ENCODE results near the gene COX6B1. TPM values are rescaled to one million over a fixed set of nuclear protein-coding genes. Genes with fewer than 3 reads are reported as not detected.

The COX6B1 gene
- total RNA-seq, 1 donor = 185 TPM

- H3K27me3 ChIP-seq (ENCODE audit: insufficient read depth, low read length) = no peaks in the 10 kb centered on the region
- H3K4me1 ChIP-seq (ENCODE audit: insufficient read depth, low read length) = no peaks in the 10 kb centered on the region
- peaks cover 3% of the 10 kb centered on the region for H3K36me3 ChIP-seq (ENCODE audit: insufficient read depth, low read length)
- H3K4me3 ChIP-seq (ENCODE audit: insufficient read depth, low read length) = no peak overlapping the region
- TF ChIP-seq CTCF (IDR thresholded peaks at IDR 0.05; ENCODE audit: extremely low read depth, low read depth, low read length) = no peak
- H4K20me1 ChIP-seq (ENCODE audit: insufficient read depth, low read length) = no peaks in the 10 kb centered on the region
- H2AFZ ChIP-seq (ENCODE audit: low read length) = no peak overlapping the region
- no peak overlapping the region for H3K27ac ChIP-seq (ENCODE audit: low read depth, low read length)
- no peaks in the 10 kb centered on the region for H3K79me2 ChIP-seq (ENCODE audit: insufficient read depth, low read length)
- no peaks in the 10 kb centered on the region for H3K9me3 ChIP-seq (ENCODE audit: low read depth, low read length)
- H3K4me2 ChIP-seq (ENCODE audit: insufficient read depth, low read length) = no peak overlapping the region
- DNase-seq (ENCODE audit: insufficient read length, low spot score, missing footprints) = peak; percentile 1
Observed at GRCh38 chr19:35665157-35665556, 17.0 kb downstream of the COX6B1 start.

GRCh38 chr19:35665604-35666003 is 17.5 kb downstream of the COX6B1 start:
- DNase-seq (ENCODE audit: insufficient read length, low spot score, missing footprints) = no peak
- no peak overlapping the region for H3K27ac ChIP-seq (ENCODE audit: low read depth, low read length)
- H3K9me3 ChIP-seq (ENCODE audit: low read depth, low read length) = no peaks in the 10 kb centered on the region
- no peak overlapping the region for H3K4me3 ChIP-seq (ENCODE audit: insufficient read depth, low read length)
- no peak for TF ChIP-seq CTCF (IDR thresholded peaks at IDR 0.05; ENCODE audit: extremely low read depth, low read depth, low read length)
- peaks cover 3% of the 10 kb centered on the region for H3K36me3 ChIP-seq (ENCODE audit: insufficient read depth, low read length)
- H3K4me2 ChIP-seq (ENCODE audit: insufficient read depth, low read length) = no peak overlapping the region
- H2AFZ ChIP-seq (ENCODE audit: low read length) = no peak overlapping the region
- no peaks in the 10 kb centered on the region for H3K4me1 ChIP-seq (ENCODE audit: insufficient read depth, low read length)
- no peaks in the 10 kb centered on the region for H3K27me3 ChIP-seq (ENCODE audit: insufficient read depth, low read length)
- no peaks in the 10 kb centered on the region for H4K20me1 ChIP-seq (ENCODE audit: insufficient read depth, low read length)
- H3K79me2 ChIP-seq (ENCODE audit: insufficient read depth, low read length) = no peaks in the 10 kb centered on the region

GRCh38 chr19:35666251-35666913 is 18.3 kb downstream of the COX6B1 start, which contains the start of gene UPK1A:
Gene UPK1A, plus strand, starts transcription at chr19:35666517. Its CDS starts 296 bp downstream, at chr19:35666813.
- DNase-seq (ENCODE audit: insufficient read length, low spot score, missing footprints) = peak; percentile 35
- TF ChIP-seq CTCF (IDR thresholded peaks at IDR 0.05; ENCODE audit: extremely low read depth, low read depth, low read length) = no peak
- Histone ChIP-seq H3K4me3 (ENCODE audit: insufficient read depth, low read length) (no peak within 1 kb of the TSS), H3K27me3 (ENCODE audit: insufficient read depth, low read length) (no peaks in the 10 kb centered on the region), H3K79me2 (ENCODE audit: insufficient read depth, low read length) (no peaks in the 10 kb centered on the region), H4K20me1 (ENCODE audit: insufficient read depth, low read length) (no peaks in the 10 kb centered on the region), H2AFZ (ENCODE audit: low read length) (no peak within 1 kb of the TSS), H3K36me3 (ENCODE audit: insufficient read depth, low read length) (peaks cover 2% of the 10 kb centered on the region), H3K4me1 (ENCODE audit: insufficient read depth, low read length) (no peaks in the 10 kb centered on the region), H3K9me3 (ENCODE audit: low read depth, low read length) (no peaks in the 10 kb centered on the region), H3K27ac (ENCODE audit: low read depth, low read length) (no peak within 1 kb of the TSS), H3K4me2 (ENCODE audit: insufficient read depth, low read length) (no peak within 1 kb of the TSS)

GRCh38 chr19:35669566-35669965 is 21.4 kb downstream of the COX6B1 start:
- Histone ChIP-seq H3K9me3 (ENCODE audit: low read depth, low read length) (no peaks in the 10 kb centered on the region), H2AFZ (ENCODE audit: low read length) (no peak overlapping the region), H3K4me1 (ENCODE audit: insufficient read depth, low read length) (no peaks in the 10 kb centered on the region), H3K4me3 (ENCODE audit: insufficient read depth, low read length) (no peak overlapping the region), H3K27ac (ENCODE audit: low read depth, low read length) (no peak overlapping the region), H3K36me3 (ENCODE audit: insufficient read depth, low read length) (no peaks in the 10 kb centered on the region), H3K27me3 (ENCODE audit: insufficient read depth, low read length) (peaks cover 2% of the 10 kb centered on the region), H3K79me2 (ENCODE audit: insufficient read depth, low read length) (no peaks in the 10 kb centered on the region), H3K4me2 (ENCODE audit: insufficient read depth, low read length) (no peak overlapping the region), H4K20me1 (ENCODE audit: insufficient read depth, low read length) (no peaks in the 10 kb centered on the region)
- TF ChIP-seq CTCF (IDR thresholded peaks at IDR 0.05; ENCODE audit: extremely low read depth, low read depth, low read length) = no peak
- DNase-seq (ENCODE audit: insufficient read length, low spot score, missing footprints) = no peak

Measured in osteoblast (primary cell).